ENCODE measurements around the gene FAM98A.
A peak's percentile ranks its signal among the peaks of the same experiment; 100 is the strongest.

The FAM98A gene

GRCh38 chr2:33599175-33599942, at the start of gene FAM98A:
Gene FAM98A (minus strand): TSS chr2:33599299. CDS start chr2:33599221, 78 bp downstream.
- peak; percentile 99 for DNase-seq

- DNase-seq: no peak
Measured at GRCh38 chr2:33645861-33646260, 46.8 kb upstream of the FAM98A start.

- no peak for DNase-seq
Measured at GRCh38 chr2:33644215-33644614, 45.1 kb upstream of the FAM98A start.

GRCh38 chr2:33636001-33636400, 36.9 kb upstream of the FAM98A start:
- no peak for DNase-seq

GRCh38 chr2:33634261-33634910, 35.3 kb upstream of the FAM98A start:
- no peak for DNase-seq

GRCh38 chr2:33633315-33633714, 34.2 kb upstream of the FAM98A start:
- no peak for DNase-seq

- DNase-seq: no peak
Measured at GRCh38 chr2:33632831-33633230, 33.7 kb upstream of the FAM98A start.

- DNase-seq: no peak
Measured at GRCh38 chr2:33628031-33628827, 29.1 kb upstream of the FAM98A start.

- no peak for DNase-seq
Measured at GRCh38 chr2:33619028-33619427, 19.9 kb upstream of the FAM98A start.

- no peak for DNase-seq
Measured at GRCh38 chr2:33617989-33618388, 18.9 kb upstream of the FAM98A start.

- DNase-seq: no peak
Measured at GRCh38 chr2:33617401-33617800, 18.3 kb upstream of the FAM98A start.

GRCh38 chr2:33616873-33617272, 17.8 kb upstream of the FAM98A start:
- DNase-seq: peak; percentile 37

- no peak for DNase-seq
Measured at GRCh38 chr2:33614190-33614589, 15.1 kb upstream of the FAM98A start.

- no peak for DNase-seq
Measured at GRCh38 chr2:33607905-33608304, 8.8 kb upstream of the FAM98A start.

GRCh38 chr2:33607251-33607721, 8.2 kb upstream of the FAM98A start:
- no peak for DNase-seq

- DNase-seq: no peak
Measured at GRCh38 chr2:33606622-33607021, 7.5 kb upstream of the FAM98A start.

- DNase-seq: no peak
Measured at GRCh38 chr2:33606100-33606499, 7.0 kb upstream of the FAM98A start.

GRCh38 chr2:33605056-33605455, 6.0 kb upstream of the FAM98A start:
- DNase-seq: no peak

GRCh38 chr2:33603416-33603815, 4.3 kb upstream of the FAM98A start:
- no peak for DNase-seq

GRCh38 chr2:33602201-33602830, 3.2 kb upstream of the FAM98A start:
- DNase-seq: no peak

GRCh38 chr2:33599943-33600192, 769 bp upstream of the FAM98A start:
- no peak for DNase-seq

GRCh38 chr2:33598561-33599174, 431 bp downstream of the FAM98A start:
- DNase-seq: peak; percentile 71

- no peak for DNase-seq
Measured at GRCh38 chr2:33597026-33597425, 2.1 kb downstream of the FAM98A start.

Data from activated CD4-positive, alpha-beta T cell treated with anti-CD3 and anti-CD28 coated beads, Interleukin-2, amount 50 U/mL, for 16 hours (primary cell).